RWPE2 (cell line): ENCODE data around the gene CXCR5.

ENCODE experiments used
- ATAC-seq: fragments of 200-7000 bp; cut with Tn5 transposase; 3 replicates; pipeline ENCODE4 v1.9.1; 2021; ENCODE audit warnings: low read depth
- DNase-seq: peaks from one replicate; pipeline ENCODE4 v3.0.0-alpha.2; 2020; ENCODE audit warnings: low spot score
- H3K27ac ChIP-seq: fragments of 450-650 bp; 2 replicates; pipeline ENCODE4 v1.5.1; 2017; ENCODE audit warnings: mild to moderate bottlenecking; ENCODE audit not compliant: poor library complexity, severe bottlenecking
- H3K27me3 ChIP-seq: fragments of 250-450 bp; sonication (Bioruptor Pico); 2 replicates; pipeline ENCODE4 v1.5.1; 2021; ENCODE audit warnings: mild to moderate bottlenecking, moderate library complexity; ENCODE audit not compliant: insufficient read depth, poor library complexity, severe bottlenecking
- H3K36me3 ChIP-seq: fragments of 250-450 bp; sonication (Bioruptor Pico); 2 replicates; pipeline ENCODE4 v1.5.1; 2020; ENCODE audit warnings: low read depth, mild to moderate bottlenecking, moderate library complexity
- H3K4me1 ChIP-seq: fragments of 250-450 bp; sonication (Bioruptor Pico); 2 replicates; pipeline ENCODE4 v1.5.1; 2021; ENCODE audit warnings: mild to moderate bottlenecking, moderate library complexity; ENCODE audit not compliant: insufficient read depth, poor library complexity, severe bottlenecking
- H3K4me3 ChIP-seq: fragments of 250-450 bp; sonication (Bioruptor Pico); 2 replicates; pipeline ENCODE4 v1.5.1; 2021; ENCODE audit warnings: mild to moderate bottlenecking, moderate library complexity; ENCODE audit not compliant: severe bottlenecking
- H3K9me3 ChIP-seq: fragments of 250-450 bp; sonication (Bioruptor Pico); 2 replicates; pipeline ENCODE4 v1.5.1; 2021; ENCODE audit warnings: mild to moderate bottlenecking, moderate library complexity; ENCODE audit not compliant: severe bottlenecking
- CTCF ChIP-seq: fragments of 450-650 bp; IDR thresholded peaks from one replicate; pipeline ENCODE4 v1.5.1; 2017; ENCODE audit warnings: mild to moderate bottlenecking, moderate library complexity; ENCODE audit not compliant: poor library complexity, severe bottlenecking

The CXCR5 gene

GRCh38 chr11:118922745-118923627, 39.3 kb downstream of the CXCR5 start:
- no peaks in the 10 kb centered on the region for H3K9me3 ChIP-seq
- peaks cover 34% of the 10 kb centered on the region for H3K4me1 ChIP-seq
- TF ChIP-seq CTCF: no peak
- H3K4me3 ChIP-seq: peak overlapping the region; percentile 82
- ATAC-seq: no peak
- peak overlapping the region; percentile 100 for H3K27ac ChIP-seq
- H3K27me3 ChIP-seq: no peaks in the 10 kb centered on the region
- DNase-seq: no peak
- H3K36me3 ChIP-seq: peaks cover 31% of the 10 kb centered on the region

GRCh38 chr11:118923721-118924587, 40.3 kb downstream of the CXCR5 start:
- H3K36me3 ChIP-seq: peaks cover 29% of the 10 kb centered on the region
- no peaks in the 10 kb centered on the region for H3K9me3 ChIP-seq
- no peak for TF ChIP-seq CTCF
- peak overlapping the region; percentile 100 for H3K27ac ChIP-seq
- H3K27me3 ChIP-seq: no peaks in the 10 kb centered on the region
- H3K4me1 ChIP-seq: peaks cover 26% of the 10 kb centered on the region
- peak overlapping the region; percentile 82 for H3K4me3 ChIP-seq
- DNase-seq (no peak), ATAC-seq (no peak)

GRCh38 chr11:118924591-118925585, 41.2 kb downstream of the CXCR5 start:
- no peak for ATAC-seq
- Histone ChIP-seq H3K9me3 (no peaks in the 10 kb centered on the region), H3K36me3 (peaks cover 29% of the 10 kb centered on the region), H3K4me1 (peaks cover 19% of the 10 kb centered on the region), H3K27ac (peak overlapping the region; percentile 100), H3K27me3 (no peaks in the 10 kb centered on the region), H3K4me3 (peak overlapping the region; percentile 82)
- no peak for DNase-seq
- no peak for TF ChIP-seq CTCF

GRCh38 chr11:118927554-118928100, 43.9 kb downstream of the CXCR5 start:
- peak overlapping the region; percentile 79 for H3K4me3 ChIP-seq
- ATAC-seq: no peak
- peaks cover 8% of the 10 kb centered on the region for H3K4me1 ChIP-seq

More at GRCh38 chr11:118927554-118928100, 43.9 kb downstream of the CXCR5 start:
- Histone ChIP-seq H3K9me3 (no peaks in the 10 kb centered on the region), H3K27ac (peak overlapping the region; percentile 100), H3K27me3 (no peaks in the 10 kb centered on the region), H3K36me3 (peaks cover 20% of the 10 kb centered on the region)
- DNase-seq: no peak
- TF ChIP-seq CTCF: no peak
